Common myeloid progenitor, CD34-positive (primary cell): ENCODE data around the gene LONP2.
"Not testable (repeated sequence)": the region's sequence is repeated elsewhere in the genome, so short reads cannot be mapped to it uniquely, and the experiment has no call there.

ENCODE experiments used
- CTCF ChIA-PET: fragments of 350-600 bp; sonication (Branson Sonifier 250); formaldehyde crosslinking; loops from one replicate; lab custom pipeline; 2021; ENCODE audit warnings: antibody characterized with exemption; lab: Charles Lee
- POLR2A ChIA-PET: fragments of 350-600 bp; sonication (Branson Sonifier 250); formaldehyde crosslinking; loops from one replicate; lab custom pipeline; 2021; ENCODE audit warnings: antibody characterized with exemption; lab: Charles Lee
- DNase-seq, 3 donors: peaks; one replicate each; pipeline versions ENCODE4 v3.0.0 to v3.0.0-alpha.2; 2013
- H3K27ac ChIP-seq, 2 experiments: 1 replicate in 1 of 2; 2 replicates in 1 of 2; pipeline ENCODE4 v1.7.0; 2013; ENCODE audit warnings: inconsistent platforms in 2 of 2, low read length in 2 of 2, mild to moderate bottlenecking in 2 of 2, low read depth in 1 of 2, moderate library complexity in 1 of 2; ENCODE audit not compliant: severe bottlenecking in 2 of 2, insufficient read depth in 1 of 2, poor library complexity in 1 of 2
- H3K27me3 ChIP-seq, 5 experiments: replicated peaks in 2 of 5; 1 replicate in 3 of 5; 2 replicates in 2 of 5; pipeline versions ENCODE4 v1.6.1 to v1.7.0; 2013; ENCODE audit warnings: low read length in 4 of 5, mild to moderate bottlenecking in 2 of 5, moderate library complexity in 2 of 5, inconsistent platforms in 1 of 5; ENCODE audit not compliant: insufficient read depth in 5 of 5, control insufficient read depth in 4 of 5
- H3K36me3 ChIP-seq, 4 experiments: 1 replicate in 2 of 4; 2 replicates in 2 of 4; pipeline versions ENCODE4 v1.6.1 to v1.7.0; 2013; ENCODE audit warnings: low read length in 3 of 4, control low read depth in 1 of 4, mild to moderate bottlenecking in 1 of 4; ENCODE audit not compliant: control insufficient read depth in 4 of 4, insufficient read depth in 4 of 4
- H3K4me1 ChIP-seq, 4 experiments: 1 replicate in 3 of 4; 2 replicates in 1 of 4; pipeline versions ENCODE4 v1.6.1 to v1.7.1; 2013; ENCODE audit warnings: low read length in 3 of 4, mild to moderate bottlenecking in 3 of 4, control low read depth in 1 of 4, inconsistent platforms in 1 of 4, moderate library complexity in 1 of 4; ENCODE audit not compliant: control insufficient read depth in 4 of 4, insufficient read depth in 4 of 4; ENCODE audit errors: control extremely low read depth in 1 of 4
- H3K4me3 ChIP-seq, 7 experiments: 1 replicate in 4 of 7; 2 replicates in 3 of 7; pipeline versions ENCODE4 v1.5.1 to v1.7.0; 2013; ENCODE audit warnings: mild to moderate bottlenecking in 7 of 7, low read length in 6 of 7, moderate library complexity in 6 of 7, inconsistent platforms in 2 of 7, low read depth in 2 of 7, control low read depth in 1 of 7; ENCODE audit not compliant: insufficient read depth in 4 of 7, control insufficient read depth in 1 of 7; ENCODE audit errors: extremely low read depth in 1 of 7
- H3K9me3 ChIP-seq, 5 experiments: 1 replicate in 4 of 5; 2 replicates in 1 of 5; pipeline versions ENCODE4 v1.6.1 to v1.7.1; 2013; ENCODE audit warnings: low read length in 4 of 5, mild to moderate bottlenecking in 2 of 5, inconsistent platforms in 1 of 5, low read depth in 1 of 5, moderate library complexity in 1 of 5; ENCODE audit not compliant: control insufficient read depth in 4 of 5, insufficient read depth in 2 of 5; ENCODE audit errors: control extremely low read depth in 1 of 5
- WGBS: methylation state at CpG from one replicate; pipeline ENCODE4 v1.1.5; 2013; ENCODE audit not compliant: insufficient coverage; 5-methylcytosine and 5-hydroxymethylcytosine counted together

The LONP2 gene

GRCh38 chr16:48370229-48370628 is 126.1 kb downstream of the LONP2 start:
- ChIA-PET CTCF (interaction anchor here (0.7 to 2.6 kb wide), 7 partner anchors 9 to 253 kb away, joined by 3 to 8 read pairs (median 5); no protein-coding TSS in a partner anchor), POLR2A (interaction anchor here (0.6 kb wide), 1 partner anchor 1330 kb away, joined by 3 read pairs; no protein-coding TSS in a partner anchor)
- Histone ChIP-seq H3K27me3 (no peaks in the 10 kb centered on the region), H3K4me3 (no peak overlapping the region), H3K9me3 (no peaks in the 10 kb centered on the region), H3K27ac (no peak overlapping the region), H3K4me1 (peaks cover 12 to 44% (median 22%) of the 10 kb centered on the region in 4 experiments), H3K36me3 (no peaks in the 10 kb centered on the region)
- 86% methylated on average over 8 of the region's 8 CpGs for WGBS
- DNase-seq: no peak

- POLR2A ChIA-PET, DNase-seq, H3K36me3 ChIP-seq, H3K27ac ChIP-seq, H3K9me3 ChIP-seq, H3K4me3 ChIP-seq, H3K27me3 ChIP-seq: not testable (repeated sequence)
- CTCF ChIA-PET: interaction anchor here (0.7 to 1.4 kb wide), 2 partner anchors 10 to 15 kb away, joined by 3 to 5 read pairs; no protein-coding TSS in a partner anchor
- WGBS: 97% methylated on average over 9 of the region's 18 CpGs
- peaks cover 9 to 39% (median 17%) of the 10 kb centered on the region in 4 experiments for H3K4me1 ChIP-seq
Measured at GRCh38 chr16:48370668-48371392, 126.7 kb downstream of the LONP2 start.

- ChIA-PET POLR2A (no interaction called here), CTCF (no interaction called here)
- no peak for DNase-seq
Measured at GRCh38 chr16:48371393-48371780, 127.3 kb downstream of the LONP2 start.

GRCh38 chr16:48372744-48373143 is 128.6 kb downstream of the LONP2 start:
- Histone ChIP-seq H3K9me3 (no peaks in the 10 kb centered on the region), H3K4me3 (no peak overlapping the region), H3K27me3 (no peaks in the 10 kb centered on the region), H3K36me3 (no peaks in the 10 kb centered on the region), H3K27ac (no peak overlapping the region), H3K4me1 (peaks cover 6 to 33% (median 8%) of the 10 kb centered on the region in 4 experiments)
- no peak for DNase-seq
- ChIA-PET CTCF (no interaction called here), POLR2A (no interaction called here)
- 92% methylated on average over 2 of the region's 4 CpGs for WGBS

More at GRCh38 chr16:48371393-48371780, 127.3 kb downstream of the LONP2 start:
- Histone ChIP-seq H3K27me3 (no peaks in the 10 kb centered on the region), H3K27ac (no peak overlapping the region), H3K4me3 (no peak overlapping the region), H3K4me1 (peaks cover 7 to 36% (median 15%) of the 10 kb centered on the region in 4 experiments), H3K9me3 (no peaks in the 10 kb centered on the region), H3K36me3 (no peaks in the 10 kb centered on the region)

- WGBS: 95% methylated on average over 3 of the region's 4 CpGs
- no peak overlapping the region for H3K4me3 ChIP-seq
- ChIA-PET POLR2A (no interaction called here), CTCF (no interaction called here)
- peaks cover 9 to 33% (median 13%) of the 10 kb centered on the region in 4 experiments for H3K4me1 ChIP-seq
- DNase-seq: no peak
- H3K36me3 ChIP-seq: no peaks in the 10 kb centered on the region
- H3K27me3 ChIP-seq: no peaks in the 10 kb centered on the region
- no peaks in the 10 kb centered on the region for H3K9me3 ChIP-seq
- no peak overlapping the region for H3K27ac ChIP-seq
Measured at GRCh38 chr16:48373258-48374029, 129.3 kb downstream of the LONP2 start.

- Histone ChIP-seq H3K4me3 (no peak overlapping the region), H3K4me1 (peaks cover 12 to 41% (median 21%) of the 10 kb centered on the region in 4 experiments), H3K9me3 (no peaks in the 10 kb centered on the region), H3K36me3 (no peaks in the 10 kb centered on the region), H3K27me3 (no peaks in the 10 kb centered on the region), H3K27ac (no peak overlapping the region)
- DNase-seq: no peak
- 86% methylated on average over 1 of the region's 2 CpGs for WGBS
- ChIA-PET CTCF (interaction anchor here (1.3 kb wide), 1 partner anchor 8 kb away, joined by 5 read pairs; no protein-coding TSS in a partner anchor), POLR2A (no interaction called here)
Measured at GRCh38 chr16:48374255-48374654, 130.2 kb downstream of the LONP2 start.
